Measurements from ENCODE around the gene S100B.
A peak's percentile ranks its signal among the peaks of the same experiment; 100 is the strongest.
"Not testable (repeated sequence)": the region's sequence is repeated elsewhere in the genome, so short reads cannot be mapped to it uniquely, and the experiment has no call there.

S100B gene

GRCh38 chr21:46604975-46605766 lies at the start of gene S100B:
Gene S100B (minus strand): TSS chr21:46605082. CDS start chr21:46602415, 2,667 bp downstream.
- DNase-seq: no peak

GRCh38 chr21:46651121-46651520 lies 46.2 kb upstream of the S100B start:
- DNase-seq: no peak

- DNase-seq: no peak
Observed at GRCh38 chr21:46650476-46651098, 45.7 kb upstream of the S100B start.

- no peak for DNase-seq
Observed at GRCh38 chr21:46649356-46649755, 44.5 kb upstream of the S100B start.

GRCh38 chr21:46648539-46648938 lies 43.7 kb upstream of the S100B start:
- DNase-seq: no peak

GRCh38 chr21:46646541-46647154 lies 41.8 kb upstream of the S100B start:
- DNase-seq: no peak

GRCh38 chr21:46645840-46646239 lies 41.0 kb upstream of the S100B start:
- DNase-seq: no peak

- no peak for DNase-seq
Observed at GRCh38 chr21:46643379-46644177, 38.7 kb upstream of the S100B start.

GRCh38 chr21:46641656-46642055 lies 36.8 kb upstream of the S100B start:
- DNase-seq: no peak

- peak in 1 of 2 experiments; percentile 25 for DNase-seq
Observed at GRCh38 chr21:46639489-46640386, 34.9 kb upstream of the S100B start.

GRCh38 chr21:46637952-46638746 lies 33.3 kb upstream of the S100B start:
- DNase-seq: no peak

GRCh38 chr21:46636550-46637285 lies 31.8 kb upstream of the S100B start:
- DNase-seq: no peak

- no peak for DNase-seq
Observed at GRCh38 chr21:46636181-46636512, 31.3 kb upstream of the S100B start.

- DNase-seq: peak; percentile 96 to 98
Observed at GRCh38 chr21:46635324-46636180, 30.7 kb upstream of the S100B start, which contains the start of gene PRMT2. Gene PRMT2 (plus strand): TSS chr21:46635674. CDS start chr21:46636952, 1,278 bp downstream.

- DNase-seq: peak; percentile 77 to 87
Observed at GRCh38 chr21:46634966-46635323, 30.1 kb upstream of the S100B start.

- no peak for DNase-seq
Observed at GRCh38 chr21:46634427-46634826, 29.5 kb upstream of the S100B start.

GRCh38 chr21:46633566-46633965 lies 28.7 kb upstream of the S100B start:
- DNase-seq: no peak

GRCh38 chr21:46630915-46631314 lies 26.0 kb upstream of the S100B start:
- not testable (repeated sequence) for DNase-seq

- no peak for DNase-seq
Observed at GRCh38 chr21:46628868-46629267, 24.0 kb upstream of the S100B start.

GRCh38 chr21:46627726-46628125 lies 22.8 kb upstream of the S100B start:
- DNase-seq: no peak

All from NCI-H524 (cell line).